HEK293 (cell line): Measurements from ENCODE around the gene IL3.

Source experiments
- RBAK ChIP-seq: fragments of 450-650 bp; formaldehyde crosslinking; IDR thresholded peaks from 2 replicates; pipeline ENCODE4 v1.5.1; 2016; ENCODE audit warnings: missing biosample characterization, missing genetic modification characterization
- YY2 ChIP-seq: fragments of 450-650 bp; formaldehyde crosslinking; IDR thresholded peaks from 2 replicates; pipeline ENCODE4 v1.5.1; 2016; ENCODE audit warnings: missing biosample characterization, missing genetic modification characterization
- ZFP37 ChIP-seq: fragments of 450-650 bp; formaldehyde crosslinking; IDR thresholded peaks from 2 replicates; pipeline ENCODE4 v1.5.1; 2016; ENCODE audit warnings: missing biosample characterization, missing genetic modification characterization
- ZNF223 ChIP-seq: fragments of 450-650 bp; formaldehyde crosslinking; IDR thresholded peaks from 2 replicates; pipeline ENCODE4 v1.5.1; 2016; ENCODE audit warnings: missing biosample characterization, missing genetic modification characterization
- ZNF501 ChIP-seq: fragments of 450-650 bp; formaldehyde crosslinking; IDR thresholded peaks from 2 replicates; pipeline ENCODE4 v1.5.1; 2016; ENCODE audit warnings: missing biosample characterization, missing genetic modification characterization
- TF ChIP-seq, protein P1 (sequence below): fragments of 450-650 bp; formaldehyde crosslinking; IDR thresholded peaks from 2 replicates; pipeline ENCODE4 v1.5.1; 2016; ENCODE audit warnings: missing biosample characterization, missing genetic modification characterization

GRCh38 chr5:132067451-132067850 lies 7.0 kb downstream of the IL3 start:
- TF ChIP-seq ZNF223 (tag by site-specific recombination) (no peak), ZNF501 (tag by site-specific recombination) (no peak), ZFP37 (tag by site-specific recombination) (no peak), YY2 (tag by site-specific recombination) (no peak), RBAK (no peak)
- TF ChIP-seq, protein P1, sequence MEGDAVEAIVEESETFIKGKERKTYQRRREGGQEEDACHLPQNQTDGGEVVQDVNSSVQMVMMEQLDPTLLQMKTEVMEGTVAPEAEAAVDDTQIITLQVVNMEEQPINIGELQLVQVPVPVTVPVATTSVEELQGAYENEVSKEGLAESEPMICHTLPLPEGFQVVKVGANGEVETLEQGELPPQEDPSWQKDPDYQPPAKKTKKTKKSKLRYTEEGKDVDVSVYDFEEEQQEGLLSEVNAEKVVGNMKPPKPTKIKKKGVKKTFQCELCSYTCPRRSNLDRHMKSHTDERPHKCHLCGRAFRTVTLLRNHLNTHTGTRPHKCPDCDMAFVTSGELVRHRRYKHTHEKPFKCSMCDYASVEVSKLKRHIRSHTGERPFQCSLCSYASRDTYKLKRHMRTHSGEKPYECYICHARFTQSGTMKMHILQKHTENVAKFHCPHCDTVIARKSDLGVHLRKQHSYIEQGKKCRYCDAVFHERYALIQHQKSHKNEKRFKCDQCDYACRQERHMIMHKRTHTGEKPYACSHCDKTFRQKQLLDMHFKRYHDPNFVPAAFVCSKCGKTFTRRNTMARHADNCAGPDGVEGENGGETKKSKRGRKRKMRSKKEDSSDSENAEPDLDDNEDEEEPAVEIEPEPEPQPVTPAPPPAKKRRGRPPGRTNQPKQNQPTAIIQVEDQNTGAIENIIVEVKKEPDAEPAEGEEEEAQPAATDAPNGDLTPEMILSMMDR (tag by site-specific recombination): no peak
